GM19043 (cell line): ENCODE results near the gene CARD9.

Source experiments
- ATAC-seq: cut with Tn5 transposase; IDR thresholded peaks from one replicate; pipeline ENCODE4 v1.9.1; 2021; ENCODE audit warnings: low read depth; ENCODE audit not compliant: unreplicated experiment

Gene CARD9

DNA sequence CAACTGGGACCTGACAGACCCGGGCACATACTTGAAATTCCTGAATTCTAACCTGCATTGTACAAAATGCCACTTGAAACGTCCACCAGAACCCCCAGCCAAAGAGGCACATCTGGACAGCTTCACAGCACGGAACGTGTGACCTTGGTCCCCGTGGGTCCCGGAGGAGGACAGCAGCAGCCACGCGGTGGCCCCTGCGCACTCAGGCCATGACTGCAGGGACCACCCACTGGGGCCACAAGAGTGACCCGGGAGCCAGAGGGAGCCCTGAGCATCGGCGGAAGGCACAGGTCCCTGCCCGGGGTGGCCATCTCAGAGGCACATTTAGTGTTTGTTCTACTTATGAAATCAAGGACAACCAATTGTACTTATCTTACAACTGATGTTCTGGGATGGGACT is 28.6 kb upstream of the CARD9 start:
- ATAC-seq: no peak

DNA sequence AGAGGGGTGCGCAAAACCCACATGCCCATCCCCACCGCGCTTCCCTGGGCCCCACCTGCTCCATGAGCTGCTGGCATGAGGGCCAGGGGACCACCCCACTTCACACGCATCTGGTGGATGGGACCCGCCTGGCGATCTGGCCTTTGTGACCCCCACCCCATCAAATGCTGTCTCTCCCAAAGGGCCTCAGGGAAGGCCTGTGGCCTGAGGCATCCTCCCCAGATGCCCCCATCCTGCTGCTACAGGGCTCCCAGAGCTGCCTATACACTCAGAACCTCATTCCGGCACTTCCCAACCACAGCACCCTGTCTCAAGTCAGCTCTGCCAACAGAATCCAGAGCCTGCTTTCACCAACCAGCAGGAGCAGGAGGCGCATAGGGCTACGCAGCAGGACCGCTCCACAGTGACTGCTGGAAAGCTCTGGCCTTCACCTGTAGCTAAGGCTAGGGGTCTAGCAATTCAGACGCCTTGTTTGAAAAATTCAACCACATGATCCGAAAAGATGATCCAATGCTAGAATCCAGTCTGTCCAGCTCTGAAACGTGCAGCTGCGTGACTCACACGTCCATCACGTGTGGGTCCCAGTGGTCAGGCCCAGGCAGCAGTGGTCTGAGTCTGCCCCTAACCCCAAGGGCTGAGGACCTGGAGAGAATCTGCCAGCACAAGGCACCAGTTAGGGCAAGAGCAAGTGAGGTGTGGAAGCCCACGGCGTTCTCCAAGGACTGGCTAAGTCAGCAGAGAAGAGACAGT is 27.9 kb upstream of the CARD9 start:
- no peak for ATAC-seq

DNA sequence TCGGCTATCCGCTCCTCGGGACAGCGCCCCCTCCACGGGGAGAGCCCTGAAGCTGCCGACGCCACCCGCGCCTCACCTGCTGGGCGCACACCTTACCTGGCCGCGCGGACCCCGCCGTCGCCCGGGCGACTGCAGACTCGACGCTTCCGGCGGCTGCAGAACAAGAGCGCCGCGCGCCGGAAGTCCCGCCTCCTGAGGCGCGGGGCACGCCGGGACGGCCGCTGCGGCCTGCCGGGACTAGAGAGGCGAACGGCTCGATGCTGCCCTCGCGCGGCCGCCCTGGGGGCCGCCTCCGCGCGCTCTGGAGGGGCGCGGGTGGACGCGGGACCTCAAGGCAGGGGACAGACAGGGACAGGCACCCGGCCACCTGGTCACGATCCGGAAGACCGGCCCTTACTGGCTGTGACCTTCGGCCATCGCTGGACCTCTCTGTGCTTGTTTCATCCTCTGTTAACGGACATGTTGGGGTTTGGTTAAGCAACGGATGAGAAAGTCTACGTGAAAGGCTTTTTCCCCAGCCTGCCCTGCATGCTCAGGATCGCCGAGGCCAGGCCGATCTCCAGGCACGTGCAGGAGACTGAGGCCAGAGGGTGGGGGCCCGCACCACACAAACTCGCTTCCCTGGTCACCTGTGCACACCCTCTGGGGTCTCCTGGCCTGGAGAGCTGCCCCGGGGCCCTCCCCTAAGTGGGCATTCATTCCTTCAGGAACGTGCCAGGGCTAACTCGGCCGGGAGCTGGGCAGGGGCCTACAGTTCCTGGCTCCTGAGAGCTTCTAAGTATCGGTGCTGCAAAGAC is 26.8 kb upstream of the CARD9 start, which contains the start of gene SNAPC4:
SNAPC4 (minus strand) TSS at position 133 of the 797 bp plus-strand sequence. CDS start 1,742 bp downstream, outside the sequence.
- ATAC-seq: peak; percentile 54

DNA sequence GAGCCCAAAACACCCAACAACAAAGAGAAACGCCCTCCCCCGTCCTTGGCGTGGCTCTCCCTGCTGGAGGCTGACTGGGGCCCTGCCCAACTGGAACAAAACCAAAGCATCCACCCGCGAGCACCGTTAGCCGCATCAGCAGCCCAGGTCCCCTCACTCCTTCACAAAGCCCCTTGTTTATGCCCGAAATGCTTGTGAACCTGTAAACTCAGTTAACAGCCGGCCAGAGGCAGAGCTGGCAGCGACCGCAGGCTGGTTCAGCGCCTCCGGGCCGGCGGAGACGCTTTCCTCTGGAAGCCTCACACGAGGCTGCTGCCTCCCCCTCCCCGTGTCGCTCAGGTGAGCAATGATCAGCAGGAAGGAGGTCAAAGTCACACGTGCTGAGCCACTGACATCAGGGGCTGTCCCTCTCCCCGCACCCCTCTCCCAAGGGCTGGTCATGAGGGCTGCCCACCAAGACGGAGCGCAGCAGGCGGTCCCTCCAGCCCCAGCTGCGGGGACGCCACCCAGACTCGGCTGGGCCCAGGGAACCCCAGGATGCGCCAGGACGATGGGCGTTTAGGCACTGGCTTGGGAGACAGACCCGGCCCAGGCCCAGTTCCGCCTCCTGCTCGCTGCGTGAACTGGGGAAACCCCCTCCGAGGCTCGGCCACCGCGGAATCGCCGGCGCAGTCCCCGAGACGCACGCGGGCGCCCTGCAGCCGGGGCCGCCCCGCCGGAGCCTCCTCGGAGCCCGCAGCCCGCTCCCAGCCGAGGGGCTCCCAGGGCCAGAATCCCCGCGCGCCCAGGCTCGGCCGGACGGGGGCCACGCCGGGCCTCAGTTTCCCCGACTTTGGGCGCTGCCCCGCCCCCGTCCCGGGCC is 25.9 kb upstream of the CARD9 start:
- ATAC-seq: no peak

DNA sequence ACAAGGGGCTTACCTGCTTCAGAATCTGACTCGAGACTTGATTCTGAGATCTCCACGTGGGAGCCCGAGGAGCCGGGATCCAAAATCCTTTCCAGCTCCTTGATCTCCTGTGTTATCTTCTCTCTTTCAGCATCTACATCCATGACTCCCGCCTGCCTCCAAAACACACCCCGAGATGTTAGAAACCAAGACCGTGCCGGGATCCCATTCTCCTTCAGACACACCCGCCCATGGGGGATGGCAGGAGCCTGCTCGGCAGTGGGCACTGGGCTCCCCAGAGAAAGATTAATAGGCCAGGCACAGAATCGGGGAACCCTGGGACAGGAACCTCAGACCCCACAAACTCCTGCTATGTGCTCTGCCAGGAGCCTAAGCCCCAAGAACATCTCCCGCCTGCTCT is 24.8 kb upstream of the CARD9 start:
- no peak for ATAC-seq

DNA sequence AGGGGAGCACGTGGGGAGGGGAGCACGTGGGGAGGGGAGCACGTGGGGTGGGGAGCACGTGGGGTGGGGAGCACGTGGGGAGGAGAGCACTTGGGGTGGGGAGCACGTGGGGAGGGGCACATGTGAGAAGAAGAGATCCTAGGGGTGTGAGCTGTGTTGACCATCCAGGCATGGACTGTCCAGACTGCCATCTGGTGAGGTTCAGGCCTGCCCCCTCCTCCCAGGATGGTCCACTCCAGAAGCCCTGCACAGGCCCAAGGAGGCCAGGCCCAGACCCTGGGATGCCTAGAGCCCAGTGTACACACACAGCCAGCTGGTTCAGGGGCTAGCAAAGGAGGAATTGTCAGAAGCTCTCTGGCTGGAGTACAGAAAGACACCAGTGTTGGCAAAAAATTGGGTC is 24.2 kb upstream of the CARD9 start:
- ATAC-seq: no peak

DNA sequence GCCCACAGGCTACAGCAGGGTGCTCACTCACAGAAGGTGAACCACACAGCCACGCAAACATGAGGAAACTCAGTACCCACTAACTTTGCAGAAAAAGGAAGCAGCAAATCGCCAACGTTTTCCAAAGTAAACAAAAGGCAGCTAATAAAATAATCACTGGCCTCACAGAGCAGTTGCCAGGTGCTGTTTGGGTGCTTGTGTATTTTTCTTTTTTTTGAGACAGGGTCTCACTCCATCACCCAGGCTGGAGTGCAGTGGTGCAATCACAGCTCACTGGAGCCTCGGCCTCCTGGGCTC is 22.7 kb upstream of the CARD9 start:
- no peak for ATAC-seq

DNA sequence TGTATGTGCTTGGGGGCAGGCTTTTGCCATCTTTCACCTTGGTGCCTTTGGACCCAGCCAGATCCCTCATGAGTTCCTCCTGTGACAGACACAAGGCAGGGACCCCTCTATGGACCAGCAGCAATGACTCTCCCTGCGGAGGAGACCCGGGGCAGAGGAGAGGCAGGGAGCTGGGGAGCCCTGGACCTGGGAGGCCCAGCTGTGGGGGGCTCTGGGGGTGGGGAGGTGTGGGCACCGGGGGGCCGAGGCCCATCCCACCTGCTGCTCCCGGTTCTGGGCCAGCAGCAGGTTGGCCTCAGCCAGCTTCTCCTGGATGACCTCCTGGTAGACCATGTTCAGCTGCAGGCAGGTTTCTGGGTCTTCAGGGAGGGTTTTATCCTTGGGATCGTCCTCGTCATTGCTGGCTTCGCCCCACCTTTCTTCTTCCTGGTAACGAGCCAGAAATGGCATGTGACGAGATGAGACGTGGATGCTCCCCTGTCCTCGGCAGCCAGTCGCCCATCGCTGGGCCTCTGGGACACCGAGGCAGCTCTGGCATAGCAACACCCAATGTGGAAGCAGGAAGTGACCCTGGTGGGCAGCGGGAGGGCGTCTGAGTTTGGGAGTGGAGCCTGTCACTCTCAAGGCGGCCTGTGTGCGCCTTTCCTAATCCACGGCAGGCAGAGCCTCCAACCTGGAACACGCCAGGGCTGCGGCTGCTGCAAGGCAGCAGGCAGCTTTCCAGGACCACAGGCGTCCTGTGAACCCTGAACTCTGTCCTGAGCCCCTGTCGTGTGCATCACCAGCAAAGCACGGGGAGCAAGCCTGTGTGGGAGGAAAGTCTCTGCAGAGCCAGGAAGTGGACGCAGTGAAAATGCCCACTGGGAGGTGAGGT is 22.1 kb upstream of the CARD9 start:
- ATAC-seq: no peak

DNA sequence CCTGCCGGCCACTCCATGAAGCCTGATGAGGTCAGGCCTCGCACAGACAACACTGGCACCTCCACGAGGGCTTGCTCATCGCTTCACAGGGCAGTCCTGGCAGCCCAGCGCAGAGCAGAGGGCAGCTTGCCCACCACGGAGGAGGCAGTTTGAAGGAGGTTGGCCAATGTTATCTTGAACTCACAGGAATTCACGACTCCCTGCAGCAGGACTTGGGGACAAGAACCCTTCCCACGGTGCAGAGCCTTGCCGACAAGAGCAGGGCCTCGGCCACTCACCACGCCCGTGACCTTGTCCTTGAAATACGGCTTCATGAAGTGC is 21.5 kb upstream of the CARD9 start:
- ATAC-seq: no peak

DNA sequence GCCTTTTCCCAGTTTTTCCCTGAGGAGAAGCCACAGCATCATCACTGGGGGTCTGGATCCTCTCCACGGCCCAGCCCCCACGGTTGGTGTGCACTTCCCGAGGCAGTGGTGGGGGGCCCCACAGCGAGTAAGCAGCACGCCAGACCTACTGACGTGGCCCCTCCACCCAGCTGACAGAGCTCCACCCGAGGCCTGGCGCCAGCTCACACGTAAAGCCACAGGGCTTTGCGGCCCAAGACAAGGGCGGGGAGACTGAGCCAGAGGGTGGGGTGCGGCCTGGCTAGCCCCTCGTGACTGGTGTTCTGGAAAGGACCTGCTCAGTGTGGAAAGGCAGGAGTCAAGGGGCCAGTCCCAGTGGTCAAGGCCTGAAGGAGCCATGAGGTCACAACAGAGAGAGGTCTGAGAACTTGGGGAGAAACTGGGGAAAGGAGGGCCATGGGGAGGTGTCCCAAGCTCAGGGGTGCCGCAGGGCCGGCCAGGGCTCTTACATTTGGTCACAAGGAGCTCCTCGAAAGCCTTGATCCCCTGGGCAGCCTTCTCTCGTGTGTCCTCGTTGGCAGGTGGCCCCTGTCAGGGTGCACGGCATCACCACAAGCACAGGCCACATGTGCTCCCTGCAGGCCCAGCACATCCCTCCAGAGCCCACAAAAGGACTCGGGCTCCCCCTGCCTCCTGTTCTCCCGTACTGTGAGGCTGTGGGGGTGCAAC is 21.0 kb upstream of the CARD9 start:
- no peak for ATAC-seq

DNA sequence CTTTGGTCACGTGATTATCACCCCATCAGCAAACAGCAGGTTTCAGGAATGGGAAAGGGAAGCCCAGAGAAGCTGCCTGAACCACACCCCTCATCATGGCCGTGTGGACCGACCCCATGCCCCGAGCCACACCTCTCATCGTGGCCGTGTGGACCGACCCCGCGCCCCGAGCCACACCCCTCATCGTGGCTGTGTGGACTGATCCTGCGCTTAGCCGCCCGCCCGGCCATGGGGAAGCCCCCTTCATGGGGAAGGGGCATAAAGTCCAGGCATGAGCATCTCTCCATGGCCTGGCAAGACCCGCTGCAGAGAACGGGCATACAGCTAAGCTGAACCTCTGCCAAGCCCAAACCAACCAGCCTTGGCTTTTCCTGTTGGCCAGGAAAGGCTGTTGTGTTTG is 20.1 kb upstream of the CARD9 start:
- ATAC-seq: no peak

DNA sequence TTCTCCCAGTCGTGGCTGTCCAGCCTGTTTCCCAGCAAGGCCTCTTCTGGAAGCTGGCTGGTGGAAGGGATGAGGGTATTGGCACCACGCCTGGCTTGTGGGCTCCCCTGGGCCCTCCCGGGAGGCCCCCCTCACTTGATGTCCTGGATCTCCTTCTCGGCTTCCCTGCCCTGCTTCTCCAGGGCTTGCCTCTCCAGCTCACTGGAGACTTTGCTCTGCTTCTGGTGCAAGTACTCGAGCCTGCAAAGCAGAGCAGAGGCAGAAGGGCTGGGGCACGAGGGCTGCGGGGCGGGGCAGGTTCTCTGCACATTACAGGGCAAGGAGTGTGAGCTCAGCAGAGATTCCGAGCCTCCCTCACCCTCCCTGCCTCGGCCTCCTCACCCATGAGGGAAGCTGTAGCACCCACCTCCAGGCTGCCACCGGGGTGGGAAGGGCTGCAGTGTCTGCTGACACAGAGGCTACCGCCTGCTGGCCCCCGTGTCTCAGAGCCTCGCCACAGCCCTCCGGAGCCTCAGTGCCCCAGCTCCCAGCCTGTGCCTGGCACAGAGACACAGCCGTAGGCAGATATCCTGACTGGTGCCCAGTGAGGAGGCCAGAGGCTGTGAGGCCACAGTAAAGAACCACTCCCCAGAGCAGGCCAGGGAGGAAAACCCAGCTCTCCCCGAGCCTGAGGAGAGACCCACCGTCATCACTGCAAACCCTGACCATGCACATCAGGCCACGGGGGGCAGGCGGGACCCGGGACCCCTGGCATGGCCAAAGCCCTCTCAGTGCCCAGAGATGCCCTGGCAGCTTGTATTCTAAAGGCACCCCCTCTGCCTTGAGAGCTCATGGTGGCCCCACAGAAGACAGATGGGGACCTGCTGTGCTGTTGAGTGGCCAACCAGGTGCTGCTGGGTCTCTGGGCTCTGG is 19.3 kb upstream of the CARD9 start:
- no peak for ATAC-seq

DNA sequence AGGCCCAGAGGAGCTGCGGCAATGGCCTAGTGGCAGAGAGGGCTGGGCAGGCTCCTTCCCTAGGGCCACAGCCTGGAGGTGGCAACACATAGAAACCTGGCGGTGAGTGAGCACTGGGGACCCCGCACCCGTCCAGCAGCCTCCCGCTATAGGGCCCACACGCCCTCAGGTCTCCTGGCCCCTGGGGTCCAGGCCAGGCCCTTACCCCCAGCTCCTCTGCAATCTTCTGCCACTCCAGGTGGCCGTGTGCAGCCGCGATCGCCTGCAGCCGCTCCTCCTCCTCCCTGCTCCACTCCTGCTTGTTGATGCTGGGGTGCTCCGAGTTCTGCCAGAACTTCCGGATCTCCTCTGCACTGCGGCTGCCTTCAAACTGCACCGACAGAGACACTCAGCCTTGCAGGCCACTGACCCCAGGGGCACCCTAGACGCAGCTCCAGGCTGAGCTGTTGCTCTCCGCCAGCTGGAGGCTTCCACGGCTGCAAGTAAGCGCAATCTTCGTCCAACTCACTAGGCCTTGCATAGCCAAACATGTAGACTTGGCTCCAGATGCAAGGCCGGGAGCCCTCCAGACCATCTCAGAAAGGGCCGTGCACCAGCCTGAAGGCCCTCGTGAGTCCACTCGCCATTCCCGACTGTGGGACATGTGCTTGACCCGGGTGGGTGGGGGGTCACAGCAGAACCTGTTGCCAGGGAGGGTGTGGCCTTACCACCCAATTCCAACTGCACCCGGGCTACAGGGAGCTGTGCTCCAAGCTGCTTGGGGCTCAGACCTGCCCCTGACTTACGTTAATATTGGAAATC is 18.5 kb upstream of the CARD9 start:
- ATAC-seq: no peak

DNA sequence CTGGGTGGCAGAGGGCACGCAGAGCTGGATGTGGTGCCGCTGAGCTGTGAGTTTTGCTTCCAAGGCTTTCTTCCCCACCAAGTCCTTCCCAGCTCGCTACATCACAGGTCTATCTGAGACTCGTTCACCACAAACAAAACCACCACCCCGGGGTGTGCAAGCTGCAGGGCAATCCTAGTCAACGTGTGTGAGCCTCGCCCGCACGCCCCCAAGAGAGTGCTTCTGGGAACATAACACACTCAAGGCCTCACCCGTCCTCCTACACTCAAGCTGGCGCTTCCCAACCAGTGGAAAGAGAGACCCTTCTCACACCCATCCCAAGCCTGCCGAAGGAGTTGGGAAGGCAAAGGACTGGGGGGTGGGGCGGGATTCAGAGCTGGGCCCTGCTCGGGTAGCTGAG is 15.9 kb upstream of the CARD9 start:
- ATAC-seq: no peak

DNA sequence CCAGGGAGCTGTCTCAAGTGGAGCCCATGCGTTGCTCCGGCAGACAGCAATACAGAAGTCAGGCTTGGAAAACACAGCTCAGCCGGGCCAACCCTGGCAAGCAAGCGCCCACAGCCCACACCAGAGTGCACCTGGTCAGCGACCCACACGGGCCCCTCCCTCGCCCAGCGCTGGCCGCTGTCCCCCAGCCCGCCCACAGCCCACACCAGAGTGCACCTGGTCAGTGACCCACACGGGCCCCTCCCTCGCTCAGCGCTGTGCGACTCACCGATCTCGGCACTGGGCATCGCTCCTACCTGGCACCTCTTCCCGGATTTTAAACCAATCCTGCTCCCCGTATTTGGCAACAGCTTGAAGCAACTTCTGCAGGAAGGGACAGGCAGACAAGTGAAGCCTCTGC is 13.7 kb upstream of the CARD9 start:
- no peak for ATAC-seq

DNA sequence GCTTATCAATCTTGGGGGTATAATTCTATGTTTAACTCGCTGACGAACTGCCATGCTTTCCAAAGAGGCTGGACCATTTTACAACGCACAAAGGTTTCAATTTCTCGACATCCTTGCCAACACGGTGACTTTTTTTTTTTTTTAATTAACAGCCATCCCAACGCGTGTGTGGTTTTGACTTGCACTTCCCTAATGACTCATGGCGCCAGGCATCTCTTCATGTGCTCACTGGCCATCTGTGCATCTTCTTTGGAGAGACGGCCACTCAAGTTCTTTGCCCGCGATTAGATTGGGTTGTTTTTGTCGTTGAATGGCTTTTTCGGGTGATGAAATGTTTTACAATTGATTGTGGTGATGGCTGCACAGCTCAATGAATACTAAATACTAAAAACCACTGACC is 12.5 kb upstream of the CARD9 start:
- ATAC-seq: no peak

DNA sequence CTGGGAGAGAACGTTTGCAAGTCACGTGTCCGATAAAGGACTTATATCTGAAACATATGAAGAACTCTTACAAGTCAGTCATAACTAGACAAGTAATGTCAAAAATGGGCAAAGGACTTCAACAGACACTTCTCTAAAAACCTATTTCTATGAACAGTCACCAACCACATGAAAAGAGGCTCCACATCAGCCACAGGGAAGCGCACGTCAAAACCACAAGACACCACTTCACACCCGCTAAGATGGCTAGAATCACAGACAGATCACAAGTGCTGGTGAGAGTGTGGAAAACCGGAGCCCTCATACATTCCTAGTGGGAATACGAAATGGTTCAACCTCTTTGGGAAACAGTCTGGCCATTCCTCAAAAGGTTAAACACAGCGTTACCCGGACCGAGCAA is 11.5 kb upstream of the CARD9 start:
- no peak for ATAC-seq

DNA sequence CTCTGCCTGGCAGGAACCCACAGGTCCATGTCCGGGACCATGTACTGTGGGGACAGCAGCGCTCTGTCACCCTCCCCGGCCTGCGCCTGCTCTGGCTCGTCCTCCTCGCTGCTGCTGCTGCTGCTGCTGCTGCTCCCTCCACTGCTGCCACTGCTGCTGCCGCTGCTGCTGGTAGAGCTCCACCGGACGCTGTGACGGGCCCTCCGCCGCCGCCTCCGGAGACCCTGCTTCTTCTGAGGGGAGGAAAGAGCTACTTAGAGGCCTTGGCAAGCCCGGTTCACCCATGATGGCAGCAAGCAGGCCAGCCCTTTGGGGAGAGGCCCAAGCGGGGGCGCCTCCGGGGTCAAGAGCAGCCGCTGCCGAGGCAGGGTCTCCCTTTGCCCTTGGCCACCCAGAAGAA is 10.0 kb upstream of the CARD9 start:
- ATAC-seq: no peak
